GM23338 (cell line): ENCODE results near the gene KAT14. TPM values are rescaled to one million over a fixed set of nuclear protein-coding genes. Genes with fewer than 3 reads are reported as not detected.

Experiments used
- ATAC-seq: fragments of 200-7000 bp; cut with Tn5 transposase; 3 replicates; pipeline ENCODE4 v1.9.1; 2020
- DNase-seq: peaks from one replicate; pipeline ENCODE4 v3.0.0-alpha.2; 2015; ENCODE audit warnings: low spot score
- H2AFZ ChIP-seq: fragments of 200-600 bp; sonication (generic); 2 replicates; pipeline ENCODE4 v1.8.0; 2016; ENCODE audit warnings: antibody characterized with exemption, mild to moderate bottlenecking, moderate library complexity
- H3F3A ChIP-seq: fragments of 200-600 bp; sonication (generic); replicated peaks from 2 replicates; pipeline ENCODE4 v1.8.0; 2017; ENCODE audit warnings: antibody characterized with exemption, mixed run types, low read depth
- H3K27ac ChIP-seq: fragments of 200-600 bp; sonication (generic); 2 replicates; pipeline ENCODE4 v1.6.1; 2016; ENCODE audit warnings: low read depth
- H3K27me3 ChIP-seq: fragments of 200-600 bp; sonication (generic); 2 replicates; pipeline ENCODE4 v1.8.0; 2016; ENCODE audit warnings: mild to moderate bottlenecking, mixed run types, moderate library complexity; ENCODE audit not compliant: insufficient read depth
- H3K36me3 ChIP-seq: fragments of 200-600 bp; sonication (generic); 2 replicates; pipeline ENCODE4 v1.8.0; 2016; ENCODE audit warnings: mild to moderate bottlenecking; ENCODE audit not compliant: insufficient read depth
- H3K4me1 ChIP-seq: fragments of 200-600 bp; sonication (generic); 2 replicates; pipeline ENCODE4 v1.8.0; 2016; ENCODE audit warnings: mild to moderate bottlenecking, moderate library complexity; ENCODE audit not compliant: insufficient read depth
- H3K4me2 ChIP-seq: fragments of 200-600 bp; sonication (generic); 2 replicates; pipeline ENCODE4 v1.7.1; 2017; ENCODE audit warnings: mixed run types
- H3K4me3 ChIP-seq: fragments of 200-600 bp; sonication (generic); 2 replicates; pipeline ENCODE4 v1.6.1; 2016; ENCODE audit warnings: mixed run types
- H3K79me2 ChIP-seq: fragments of 200-600 bp; sonication (generic); replicated peaks from 2 replicates; pipeline ENCODE4 v1.8.0; 2017; ENCODE audit warnings: mild to moderate bottlenecking; ENCODE audit not compliant: insufficient read depth
- H3K9me2 ChIP-seq: fragments of 200-600 bp; sonication (generic); 2 replicates; pipeline ENCODE4 v1.8.0; 2017; ENCODE audit not compliant: insufficient read depth
- H4K20me1 ChIP-seq: fragments of 200-600 bp; sonication (generic); replicated peaks from 2 replicates; pipeline ENCODE4 v1.8.0; 2017; ENCODE audit warnings: mild to moderate bottlenecking; ENCODE audit not compliant: insufficient read depth
- H3K27ac Mint-ChIP-seq: 2 replicates; pipeline ENCODE4 v1.8.0; 2020; ENCODE audit warnings: inconsistent platforms, mild to moderate bottlenecking, moderate library complexity, mixed read lengths
- H3K27me3 Mint-ChIP-seq: 3 replicates; pipeline ENCODE4 v1.8.0; 2022; ENCODE audit warnings: low read depth, mild to moderate bottlenecking, moderate library complexity, mixed read lengths, inconsistent platforms; ENCODE audit not compliant: insufficient read depth, poor library complexity
- H3K36me3 Mint-ChIP-seq: 3 replicates; pipeline ENCODE4 v1.8.0; 2021; ENCODE audit warnings: low read depth, mild to moderate bottlenecking, inconsistent platforms, moderate library complexity, mixed read lengths
- H3K4me1 Mint-ChIP-seq: 3 replicates; pipeline ENCODE4 v1.8.0; 2020; ENCODE audit warnings: mild to moderate bottlenecking, inconsistent platforms, mixed read lengths
- H3K4me3 Mint-ChIP-seq: 3 replicates; pipeline ENCODE4 v1.8.0; 2021; ENCODE audit warnings: moderate library complexity, mild to moderate bottlenecking, inconsistent platforms, mixed read lengths
- H3K9me3 Mint-ChIP-seq: 3 replicates; pipeline ENCODE4 v1.8.0; 2020; ENCODE audit warnings: moderate library complexity, mild to moderate bottlenecking, inconsistent platforms, mixed read lengths
- CREB1 ChIP-seq: fragments of 250-450 bp; sonication (Bioruptor Pico); IDR thresholded peaks from 2 replicates; pipeline ENCODE4 v1.5.0; 2020; ENCODE audit warnings: low read depth, mild to moderate bottlenecking, moderate library complexity
- CTCF ChIP-seq, 2 experiments: fragments of 200-600 bp in 1 of 2; sonication (generic) in 1 of 2; conservative IDR thresholded peaks; 2 replicates each; pipeline versions ENCODE4 v1.5.1 to v1.6.1; 2016 to 2017; ENCODE audit warnings: antibody characterized with exemption in 2 of 2, low read depth in 2 of 2, mild to moderate bottlenecking in 2 of 2, moderate library complexity in 1 of 2
- EZH2 ChIP-seq: fragments of 200-600 bp; sonication (generic); IDR thresholded peaks from one replicate; pipeline ENCODE4 v1.8.0; 2017; ENCODE audit warnings: antibody characterized with exemption, mild to moderate bottlenecking, low read depth; ENCODE audit not compliant: unreplicated experiment
- EZH2phosphoT487 ChIP-seq: fragments of 200-600 bp; sonication (generic); IDR thresholded peaks from one replicate; pipeline ENCODE4 v1.8.1; 2018; ENCODE audit warnings: antibody characterized with exemption; ENCODE audit not compliant: unreplicated experiment
- JUNB ChIP-seq: IDR thresholded peaks from one replicate; pipeline ENCODE4 v1.6.1; 2016; ENCODE audit warnings: antibody characterized with exemption; ENCODE audit not compliant: unreplicated experiment
- NANOG ChIP-seq: IDR thresholded peaks from 2 replicates; pipeline ENCODE4 v1.6.1; 2016; ENCODE audit warnings: antibody characterized with exemption, borderline replicate concordance
- POLR2AphosphoS5 ChIP-seq: IDR thresholded peaks from 2 replicates; pipeline ENCODE4 v1.6.1; 2016; ENCODE audit warnings: antibody characterized with exemption, low read depth
- STAT1 ChIP-seq: IDR thresholded peaks from one replicate; pipeline ENCODE4 v1.6.1; 2016; ENCODE audit warnings: antibody characterized with exemption; ENCODE audit not compliant: unreplicated experiment
- ZNF114 ChIP-seq: fragments of 250-450 bp; sonication (Bioruptor Pico); IDR thresholded peaks from 2 replicates; pipeline ENCODE4 v1.5.0; 2020; ENCODE audit warnings: mild to moderate bottlenecking, moderate library complexity
- ZNF331 ChIP-seq: fragments of 250-450 bp; sonication (Bioruptor Pico); IDR thresholded peaks from 2 replicates; pipeline ENCODE4 v1.5.0; 2020; ENCODE audit warnings: low read depth, mild to moderate bottlenecking, moderate library complexity
- ZNF462 ChIP-seq: fragments of 250-450 bp; sonication (Bioruptor Pico); IDR thresholded peaks from 2 replicates; pipeline ENCODE4 v1.5.0; 2020; ENCODE audit warnings: mild to moderate bottlenecking, moderate library complexity
- polyA plus RNA-seq: library from polyadenylated mRNA; unstranded; fragments of >200 nt; fragmentation: Nextera tagmentation; extraction: Ambion mirVana; gene quantifications from 2 replicates; pipeline ENCODE4 v1.2.1, GENCODE V29; 2016
- total RNA-seq: library from RNA; depleted of rRNA; stranded (reverse); fragments of >200 nt; shearing (Covaris generic); gene quantifications from 2 replicates; pipeline ENCODE4 v1.2.3, GENCODE V29; 2014
- TF ChIP-seq, protein P1 (sequence below): IDR thresholded peaks from one replicate; pipeline ENCODE4 v1.6.1; 2018; ENCODE audit warnings: antibody characterized with exemption; ENCODE audit not compliant: unreplicated experiment
- TF ChIP-seq, protein P2 (sequence below): IDR thresholded peaks from 2 replicates; pipeline ENCODE4 v1.6.1; 2016; ENCODE audit warnings: antibody characterized with exemption

The KAT14 gene
- total and polyA plus RNA-seq, 2 experiments from 2014 or later: 17.8 to 25.0 TPM

DNA sequence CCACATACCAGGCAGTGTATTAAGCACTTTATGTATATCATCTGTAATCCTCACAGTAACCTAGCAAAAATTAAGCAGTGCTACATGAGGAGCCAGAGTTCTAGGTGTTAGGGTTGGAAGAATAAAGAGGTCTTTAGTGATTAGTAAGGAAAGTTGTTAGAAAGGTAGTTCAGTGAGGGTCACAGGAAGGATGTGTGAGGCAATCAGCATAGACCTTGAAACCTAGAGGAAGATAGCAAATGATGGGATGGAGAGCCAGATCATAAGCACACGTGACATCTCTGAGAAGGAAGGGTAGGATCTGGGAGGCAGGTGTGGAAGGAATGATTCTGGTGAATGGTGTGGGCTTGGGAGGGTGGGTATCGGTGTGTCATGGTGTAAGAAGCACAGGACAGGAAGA lies 2.2 kb downstream of the KAT14 start:
- Mint-ChIP-seq H3K27me3 (peaks cover 5% of the 10 kb centered on the region), H3K36me3 (peaks cover 23% of the 10 kb centered on the region), H3K9me3 (no peaks in the 10 kb centered on the region; the same call in 2 of the 3 replicates), H3K27ac (no peak overlapping the region), H3K4me3 (peak overlapping the region; percentile 91), H3K4me1 (peaks cover 24% of the 10 kb centered on the region)
- no peaks in the 10 kb centered on the region for H3K9me2 ChIP-seq
- H2AFZ ChIP-seq: no peak overlapping the region
- H3F3A ChIP-seq: no peaks in the 10 kb centered on the region
- H3K27me3 ChIP-seq: peaks cover 5% of the 10 kb centered on the region; the same call in 1 of the 2 replicates
- H3K4me1 ChIP-seq: peaks cover 15% of the 10 kb centered on the region
- H3K4me3 ChIP-seq: peak overlapping the region; percentile 99
- peaks cover 22% of the 10 kb centered on the region for H4K20me1 ChIP-seq
- peaks cover 53% of the 10 kb centered on the region for H3K79me2 ChIP-seq
- no peak for DNase-seq
- H3K27ac ChIP-seq: no peak overlapping the region
- H3K4me2 ChIP-seq: peak overlapping the region; percentile 99; the same call in 1 of the 2 replicates
- ATAC-seq: no peak
- peaks cover 17% of the 10 kb centered on the region; the same call in 1 of the 2 replicates for H3K36me3 ChIP-seq
- TF ChIP-seq, protein P1, sequence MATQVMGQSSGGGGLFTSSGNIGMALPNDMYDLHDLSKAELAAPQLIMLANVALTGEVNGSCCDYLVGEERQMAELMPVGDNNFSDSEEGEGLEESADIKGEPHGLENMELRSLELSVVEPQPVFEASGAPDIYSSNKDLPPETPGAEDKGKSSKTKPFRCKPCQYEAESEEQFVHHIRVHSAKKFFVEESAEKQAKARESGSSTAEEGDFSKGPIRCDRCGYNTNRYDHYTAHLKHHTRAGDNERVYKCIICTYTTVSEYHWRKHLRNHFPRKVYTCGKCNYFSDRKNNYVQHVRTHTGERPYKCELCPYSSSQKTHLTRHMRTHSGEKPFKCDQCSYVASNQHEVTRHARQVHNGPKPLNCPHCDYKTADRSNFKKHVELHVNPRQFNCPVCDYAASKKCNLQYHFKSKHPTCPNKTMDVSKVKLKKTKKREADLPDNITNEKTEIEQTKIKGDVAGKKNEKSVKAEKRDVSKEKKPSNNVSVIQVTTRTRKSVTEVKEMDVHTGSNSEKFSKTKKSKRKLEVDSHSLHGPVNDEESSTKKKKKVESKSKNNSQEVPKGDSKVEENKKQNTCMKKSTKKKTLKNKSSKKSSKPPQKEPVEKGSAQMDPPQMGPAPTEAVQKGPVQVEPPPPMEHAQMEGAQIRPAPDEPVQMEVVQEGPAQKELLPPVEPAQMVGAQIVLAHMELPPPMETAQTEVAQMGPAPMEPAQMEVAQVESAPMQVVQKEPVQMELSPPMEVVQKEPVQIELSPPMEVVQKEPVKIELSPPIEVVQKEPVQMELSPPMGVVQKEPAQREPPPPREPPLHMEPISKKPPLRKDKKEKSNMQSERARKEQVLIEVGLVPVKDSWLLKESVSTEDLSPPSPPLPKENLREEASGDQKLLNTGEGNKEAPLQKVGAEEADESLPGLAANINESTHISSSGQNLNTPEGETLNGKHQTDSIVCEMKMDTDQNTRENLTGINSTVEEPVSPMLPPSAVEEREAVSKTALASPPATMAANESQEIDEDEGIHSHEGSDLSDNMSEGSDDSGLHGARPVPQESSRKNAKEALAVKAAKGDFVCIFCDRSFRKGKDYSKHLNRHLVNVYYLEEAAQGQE: no peak
- TF ChIP-seq CTCF (conservative IDR thresholded peaks at IDR 0.05; ENCODE audit: low read depth in 2 of 2): no peak
- no peak for TF ChIP-seq CREB1 (CRISPR knock-in tag)
- no peak for TF ChIP-seq POLR2AphosphoS5
- TF ChIP-seq, protein P2, sequence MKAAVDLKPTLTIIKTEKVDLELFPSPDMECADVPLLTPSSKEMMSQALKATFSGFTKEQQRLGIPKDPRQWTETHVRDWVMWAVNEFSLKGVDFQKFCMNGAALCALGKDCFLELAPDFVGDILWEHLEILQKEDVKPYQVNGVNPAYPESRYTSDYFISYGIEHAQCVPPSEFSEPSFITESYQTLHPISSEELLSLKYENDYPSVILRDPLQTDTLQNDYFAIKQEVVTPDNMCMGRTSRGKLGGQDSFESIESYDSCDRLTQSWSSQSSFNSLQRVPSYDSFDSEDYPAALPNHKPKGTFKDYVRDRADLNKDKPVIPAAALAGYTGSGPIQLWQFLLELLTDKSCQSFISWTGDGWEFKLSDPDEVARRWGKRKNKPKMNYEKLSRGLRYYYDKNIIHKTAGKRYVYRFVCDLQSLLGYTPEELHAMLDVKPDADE: no peak
- no peak for TF ChIP-seq ZNF462 (CRISPR knock-in tag)
- no peak for TF ChIP-seq ZNF331 (CRISPR knock-in tag)
- no peak for TF ChIP-seq STAT1
- TF ChIP-seq JUNB: no peak
- no peak for TF ChIP-seq NANOG
- no peak for TF ChIP-seq EZH2
- no peak for TF ChIP-seq ZNF114 (CRISPR knock-in tag)
- TF ChIP-seq EZH2phosphoT487: no peak
